DND-41 (cell line): ENCODE results near the gene ATXN7.

ENCODE experiments used
- ATAC-seq: fragments of 200-7000 bp; cut with Tn5 transposase; 3 replicates; pipeline ENCODE4 v1.9.1; 2021; ENCODE audit warnings: low read depth; ENCODE audit not compliant: insufficient read depth
- DNase-seq: peaks from one replicate; pipeline ENCODE4 v3.0.0-alpha.2; 2020
- H2AFZ ChIP-seq: 2 replicates; pipeline ENCODE4 v1.6.0; 2012; ENCODE audit warnings: low read depth, low read length
- H3K27ac ChIP-seq: 2 replicates; pipeline ENCODE4 v1.5.1; 2012; ENCODE audit warnings: low read length, inconsistent platforms
- H3K27me3 ChIP-seq: fragments of 200-600 bp; sonication (generic); 2 replicates; pipeline ENCODE4 v1.6.0; 2012; ENCODE audit warnings: low read length, mild to moderate bottlenecking, inconsistent platforms; ENCODE audit not compliant: insufficient read depth, poor library complexity
- H3K36me3 ChIP-seq: 2 replicates; pipeline ENCODE4 v1.5.1; 2012; ENCODE audit warnings: low read length, inconsistent platforms; ENCODE audit not compliant: insufficient read depth
- H3K4me1 ChIP-seq: 2 replicates; pipeline ENCODE4 v1.5.1; 2012; ENCODE audit warnings: mild to moderate bottlenecking, low read length; ENCODE audit not compliant: insufficient read depth
- H3K4me2 ChIP-seq: 2 replicates; pipeline ENCODE4 v1.6.0; 2012; ENCODE audit warnings: mild to moderate bottlenecking, moderate library complexity, low read length, inconsistent platforms; ENCODE audit not compliant: insufficient read depth
- H3K4me3 ChIP-seq, 2 experiments: fragments of 200-600 bp in 1 of 2; shearing (Covaris generic) in 1 of 2; 2 replicates each; pipeline ENCODE4 v1.5.1; 2012 to 2016; ENCODE audit warnings: inconsistent platforms in 2 of 2, low read length in 2 of 2, mild to moderate bottlenecking in 2 of 2, low read depth in 1 of 2, moderate library complexity in 1 of 2
- H3K79me2 ChIP-seq: 2 replicates; pipeline ENCODE4 v1.6.0; 2012; ENCODE audit warnings: low read length, inconsistent platforms; ENCODE audit not compliant: insufficient read depth
- H3K9ac ChIP-seq: 2 replicates; pipeline ENCODE4 v1.6.0; 2012; ENCODE audit warnings: low read depth, mild to moderate bottlenecking, inconsistent platforms, low read length, moderate library complexity
- H3K9me3 ChIP-seq: 2 replicates; pipeline ENCODE4 v1.5.1; 2012; ENCODE audit warnings: low read length, moderate library complexity, mild to moderate bottlenecking, inconsistent platforms; ENCODE audit not compliant: insufficient read depth, severe bottlenecking
- H4K20me1 ChIP-seq: 2 replicates; pipeline ENCODE4 v1.6.0; 2012; ENCODE audit warnings: low read length; ENCODE audit not compliant: insufficient read depth
- EZH2 ChIP-seq: IDR thresholded peaks from 3 replicates; pipeline ENCODE4 v1.6.1; 2012; ENCODE audit warnings: borderline replicate concordance, low read depth, mild to moderate bottlenecking, moderate library complexity, low read length, inconsistent platforms; ENCODE audit not compliant: severe bottlenecking
- TF ChIP-seq, protein P1 (sequence below): IDR thresholded peaks from 2 replicates; pipeline ENCODE4 v1.5.1; 2012; ENCODE audit warnings: borderline replicate concordance, low read length, moderate library complexity, mild to moderate bottlenecking; ENCODE audit not compliant: poor library complexity, severe bottlenecking; ENCODE audit errors: extremely low read depth

Gene ATXN7

DNA sequence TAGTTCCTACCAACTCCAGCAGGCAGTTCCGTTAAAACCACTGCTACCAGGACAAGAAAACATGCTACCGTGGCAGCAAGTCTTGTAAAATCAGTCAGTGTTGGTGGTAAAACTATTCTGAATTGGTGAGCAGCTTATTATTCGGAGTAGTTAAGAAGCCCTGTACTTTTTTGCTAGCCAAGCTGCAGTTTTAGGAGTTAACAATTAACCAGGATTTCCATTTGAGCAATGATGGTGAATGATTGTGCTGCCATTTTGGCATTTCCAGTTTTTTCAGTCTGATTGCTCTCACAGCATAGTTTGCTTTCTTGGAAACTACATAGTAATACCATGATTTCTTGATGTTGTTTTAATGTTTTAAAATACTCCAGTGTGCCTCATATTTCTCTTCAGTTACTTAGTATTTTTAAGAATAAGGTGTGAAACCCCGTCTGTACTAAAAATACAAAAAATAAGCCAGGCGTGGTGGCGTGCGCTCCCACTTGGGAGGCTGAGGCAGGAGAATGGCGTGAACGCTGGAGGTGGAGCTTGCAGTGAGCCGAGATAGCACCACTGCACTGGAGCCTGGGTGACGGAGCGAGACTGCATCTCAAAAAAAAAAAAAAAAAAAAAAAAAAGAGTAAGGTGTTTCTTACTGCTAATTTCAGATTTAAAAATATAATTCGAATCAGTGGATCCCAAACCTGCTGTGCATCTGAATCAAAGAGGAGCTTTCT, 92.3 kb downstream of the ATXN7 start:
- peaks cover 48% of the 10 kb centered on the region for H3K36me3 ChIP-seq
- H4K20me1 ChIP-seq = peaks cover 19% of the 10 kb centered on the region
- peaks cover 74% of the 10 kb centered on the region for H3K79me2 ChIP-seq
- 0 out of 2 replicates have a peak, but pooled peaks cover 2% of the 10 kb centered on the region for H3K4me1 ChIP-seq
- H3K9ac ChIP-seq = no peak overlapping the region
- no peak for ATAC-seq
- no peaks in the 10 kb centered on the region for H3K27me3 ChIP-seq
- H3K4me3 ChIP-seq = no peak overlapping the region
- H3K27ac ChIP-seq = no peak overlapping the region
- H3K9me3 ChIP-seq = no peaks in the 10 kb centered on the region
- H3K4me2 ChIP-seq = no peak overlapping the region
- H2AFZ ChIP-seq = no peak overlapping the region
- TF ChIP-seq, protein P1, sequence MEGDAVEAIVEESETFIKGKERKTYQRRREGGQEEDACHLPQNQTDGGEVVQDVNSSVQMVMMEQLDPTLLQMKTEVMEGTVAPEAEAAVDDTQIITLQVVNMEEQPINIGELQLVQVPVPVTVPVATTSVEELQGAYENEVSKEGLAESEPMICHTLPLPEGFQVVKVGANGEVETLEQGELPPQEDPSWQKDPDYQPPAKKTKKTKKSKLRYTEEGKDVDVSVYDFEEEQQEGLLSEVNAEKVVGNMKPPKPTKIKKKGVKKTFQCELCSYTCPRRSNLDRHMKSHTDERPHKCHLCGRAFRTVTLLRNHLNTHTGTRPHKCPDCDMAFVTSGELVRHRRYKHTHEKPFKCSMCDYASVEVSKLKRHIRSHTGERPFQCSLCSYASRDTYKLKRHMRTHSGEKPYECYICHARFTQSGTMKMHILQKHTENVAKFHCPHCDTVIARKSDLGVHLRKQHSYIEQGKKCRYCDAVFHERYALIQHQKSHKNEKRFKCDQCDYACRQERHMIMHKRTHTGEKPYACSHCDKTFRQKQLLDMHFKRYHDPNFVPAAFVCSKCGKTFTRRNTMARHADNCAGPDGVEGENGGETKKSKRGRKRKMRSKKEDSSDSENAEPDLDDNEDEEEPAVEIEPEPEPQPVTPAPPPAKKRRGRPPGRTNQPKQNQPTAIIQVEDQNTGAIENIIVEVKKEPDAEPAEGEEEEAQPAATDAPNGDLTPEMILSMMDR = no peak
- no peak for TF ChIP-seq EZH2
- DNase-seq = no peak

DNA sequence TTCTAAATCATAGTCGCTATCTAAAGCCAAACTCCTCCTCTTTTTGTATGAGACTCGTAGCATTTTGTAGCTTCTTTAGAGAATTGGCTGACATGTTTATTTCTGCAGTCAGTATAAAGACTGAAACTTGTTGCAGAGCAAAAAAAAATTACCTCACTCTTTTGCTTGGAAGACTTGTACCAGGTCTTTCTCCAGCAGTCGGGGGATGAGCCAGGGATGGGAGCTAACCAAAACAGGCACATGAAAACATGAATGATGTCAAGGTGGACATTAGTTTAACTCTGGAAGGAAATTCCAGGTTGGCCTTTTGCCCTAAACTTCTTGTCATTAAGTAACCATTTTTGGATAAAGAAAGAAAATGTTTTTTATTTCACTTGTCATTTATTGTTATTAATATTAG, 95.5 kb downstream of the ATXN7 start:
- H3K27me3 ChIP-seq = no peaks in the 10 kb centered on the region
- DNase-seq = no peak
- ATAC-seq = no peak
- H3K4me3 ChIP-seq = no peak overlapping the region
- no peak overlapping the region for H3K4me2 ChIP-seq
- H3K79me2 ChIP-seq = peaks cover 80% of the 10 kb centered on the region
- no peaks in the 10 kb centered on the region for H3K9me3 ChIP-seq
- H2AFZ ChIP-seq = no peak overlapping the region
- H3K36me3 ChIP-seq = peaks cover 35% of the 10 kb centered on the region
- H3K27ac ChIP-seq = no peak overlapping the region
- peaks cover 21% of the 10 kb centered on the region for H4K20me1 ChIP-seq
- no peak for TF ChIP-seq EZH2
- TF ChIP-seq, protein P1 = no peak
- no peak overlapping the region for H3K9ac ChIP-seq
- H3K4me1 ChIP-seq = 0 out of 2 replicates have a peak, but pooled peaks cover 2% of the 10 kb centered on the region

DNA sequence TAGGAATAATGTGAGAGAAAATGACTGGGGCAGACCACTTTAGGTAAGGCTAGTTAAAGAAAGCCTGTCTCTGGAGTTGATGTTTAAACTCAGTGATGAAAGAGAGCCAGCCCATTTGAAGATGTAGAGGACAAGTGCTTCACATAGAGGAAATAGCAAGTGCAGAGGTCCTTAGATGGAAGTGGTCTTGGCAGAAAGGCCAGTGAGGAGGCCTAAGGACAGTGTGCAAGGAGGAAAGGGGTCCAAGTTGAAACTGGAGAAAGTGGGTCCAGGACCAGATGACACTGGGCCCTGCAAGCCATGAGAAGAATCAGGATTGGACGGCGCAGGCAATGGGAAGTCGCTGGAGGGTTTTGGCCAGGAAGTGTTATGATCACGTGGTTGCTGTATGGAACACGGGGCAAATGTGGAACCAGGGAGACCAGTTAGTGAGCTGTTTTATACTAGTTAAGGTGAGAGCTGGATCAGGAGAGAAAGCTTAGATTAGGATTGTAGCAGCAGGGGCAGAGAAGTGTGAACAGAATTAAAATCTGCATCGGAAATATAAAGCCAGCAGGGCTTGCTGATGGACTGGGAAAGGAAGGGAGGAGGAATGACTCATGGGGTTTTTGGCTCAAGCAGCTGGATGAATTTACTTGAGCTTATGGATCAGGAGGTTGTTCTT, 96.5 kb downstream of the ATXN7 start:
- no peak for TF ChIP-seq EZH2
- Histone ChIP-seq H3K9me3 (no peaks in the 10 kb centered on the region), H2AFZ (no peak overlapping the region), H3K27ac (no peak overlapping the region), H3K36me3 (peaks cover 34% of the 10 kb centered on the region), H3K4me2 (no peak overlapping the region), H4K20me1 (peaks cover 21% of the 10 kb centered on the region), H3K27me3 (no peaks in the 10 kb centered on the region), H3K4me3 (no peak overlapping the region), H3K4me1 (peaks cover 11% of the 10 kb centered on the region), H3K9ac (no peak overlapping the region), H3K79me2 (peaks cover 83% of the 10 kb centered on the region)
- DNase-seq (no peak), ATAC-seq (no peak)

DNA sequence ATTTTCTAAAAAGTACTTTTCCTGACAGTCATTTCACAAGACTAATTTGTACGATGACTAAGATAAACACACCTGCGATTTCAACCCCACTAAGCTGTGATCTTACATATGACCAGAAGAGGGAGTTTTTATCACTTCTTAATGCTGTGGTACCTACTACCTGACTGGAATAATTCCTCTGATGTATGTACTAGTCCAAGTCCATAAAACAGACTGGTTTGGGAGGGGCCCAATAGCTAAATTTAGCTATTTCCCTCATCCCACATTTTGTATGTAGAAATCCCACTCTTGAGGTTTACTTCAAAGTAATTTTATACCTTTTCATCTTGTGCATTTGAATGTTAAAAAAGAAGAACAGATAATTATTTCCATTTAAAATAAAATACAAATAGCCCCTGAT, 98.2 kb downstream of the ATXN7 start:
- H3K4me3 ChIP-seq = no peak overlapping the region
- H3K4me1 ChIP-seq = peaks cover 28% of the 10 kb centered on the region
- TF ChIP-seq EZH2 = no peak
- TF ChIP-seq, protein P1 = peak; percentile 67
- ATAC-seq (peak; percentile 93), DNase-seq (no peak)
- no peaks in the 10 kb centered on the region for H3K9me3 ChIP-seq
- H3K27me3 ChIP-seq = no peaks in the 10 kb centered on the region
- no peak overlapping the region for H3K27ac ChIP-seq
- peaks cover 84% of the 10 kb centered on the region for H3K79me2 ChIP-seq
- no peak overlapping the region for H3K9ac ChIP-seq
- H2AFZ ChIP-seq = no peak overlapping the region
- no peak overlapping the region for H3K4me2 ChIP-seq
- H4K20me1 ChIP-seq = peaks cover 15% of the 10 kb centered on the region; the same call in 1 of the 2 replicates
- H3K36me3 ChIP-seq = peaks cover 17% of the 10 kb centered on the region; the same call in 1 of the 2 replicates
